Stimulated activated CD8-positive, alpha-beta memory T cell treated with anti-CD3 and anti-CD28 coated beads, Interleukin-2, amount 100 ng/mL, for 48 hours (primary cell): ENCODE measurements around the gene HDLBP.
"Not testable (repeated sequence)": the region's sequence is repeated elsewhere in the genome, so short reads cannot be mapped to it uniquely, and the experiment has no call there.

ENCODE experiments used
- DNase-seq, 2 donors: peaks; one replicate each; pipeline ENCODE4 v3.0.0-alpha.2; 2020; ENCODE audit warnings: low read depth in 2 of 2

The HDLBP gene

DNA sequence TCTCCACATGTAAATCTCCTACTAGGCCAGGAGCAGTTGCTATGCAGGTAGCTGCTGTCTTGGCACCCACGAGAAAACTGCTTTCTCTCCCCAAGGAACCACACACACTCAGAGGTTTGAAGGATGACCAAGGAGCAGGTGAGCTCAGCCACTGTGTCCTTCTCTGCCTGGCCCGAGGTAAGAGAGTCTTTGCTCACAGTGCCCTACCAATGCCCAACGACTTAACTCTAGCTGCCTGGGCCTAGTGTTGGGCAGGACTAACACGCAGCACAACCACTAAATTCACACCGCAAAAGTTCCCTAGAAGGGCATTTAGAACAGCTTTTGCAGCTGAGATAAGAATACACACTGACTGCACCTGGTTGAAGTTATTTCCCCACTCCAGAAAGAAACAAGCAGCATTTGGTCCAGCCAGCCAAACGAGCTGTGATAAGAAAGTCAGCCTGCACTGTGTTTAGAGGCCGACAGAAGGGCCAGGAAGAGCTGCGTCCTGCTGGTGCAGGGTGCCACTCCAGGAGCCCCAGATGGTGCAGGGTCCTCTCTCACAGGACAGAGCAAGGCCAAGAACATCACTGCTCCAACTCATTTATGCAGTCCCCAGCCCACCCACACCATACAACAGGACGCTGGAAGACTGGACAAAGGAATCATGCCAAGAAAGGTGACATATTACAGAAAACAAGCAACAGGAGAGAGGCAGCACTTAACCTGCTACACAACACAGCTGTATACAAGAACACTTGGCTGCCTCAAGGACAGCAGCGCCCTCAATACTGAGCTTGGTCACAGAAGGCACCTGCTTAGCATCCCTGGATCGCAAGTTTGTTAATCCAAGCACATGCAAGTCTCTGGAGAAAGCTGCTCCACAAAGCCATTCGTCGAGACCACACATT, 12.5 kb downstream of the HDLBP start:
- no peak for DNase-seq

DNA sequence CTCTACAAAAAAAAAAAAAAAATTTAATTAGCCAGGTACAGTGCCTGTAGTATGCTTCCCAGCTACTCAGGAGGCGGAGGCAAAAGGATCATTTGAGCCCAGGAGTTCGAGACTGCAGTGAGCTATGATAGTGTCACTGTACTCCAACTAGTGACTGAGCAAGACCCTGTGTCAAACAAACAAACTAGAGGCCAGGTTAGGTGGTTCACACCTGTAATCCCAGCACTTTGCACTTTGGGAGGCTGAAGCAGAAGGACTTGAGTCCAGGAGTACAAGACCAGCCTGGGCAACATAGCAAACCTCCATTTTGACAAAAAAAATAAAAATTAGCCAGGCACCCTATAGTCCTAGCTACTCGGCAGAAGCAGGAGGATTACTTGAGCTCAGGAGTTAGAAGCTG, 13.4 kb downstream of the HDLBP start:
- no peak for DNase-seq

DNA sequence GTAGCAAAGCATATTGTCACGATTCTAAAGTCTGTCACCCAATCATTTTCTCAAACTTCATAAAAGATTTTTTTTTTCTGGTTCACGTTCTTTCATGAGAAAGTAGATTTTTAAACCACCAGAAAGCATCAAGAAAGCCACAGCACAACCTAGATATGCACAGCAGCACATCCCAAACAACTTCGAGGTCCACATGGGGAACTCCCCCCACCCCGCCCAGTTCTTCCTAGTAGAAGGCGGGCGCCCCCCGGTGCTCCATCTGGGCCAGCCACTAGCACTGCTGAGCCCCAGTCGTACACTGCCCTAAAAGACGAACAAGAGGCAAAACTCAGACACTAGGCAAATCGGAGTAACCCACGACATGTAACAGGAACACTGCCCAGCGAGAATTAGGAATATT, 15.5 kb downstream of the HDLBP start:
- DNase-seq, result no peak

DNA sequence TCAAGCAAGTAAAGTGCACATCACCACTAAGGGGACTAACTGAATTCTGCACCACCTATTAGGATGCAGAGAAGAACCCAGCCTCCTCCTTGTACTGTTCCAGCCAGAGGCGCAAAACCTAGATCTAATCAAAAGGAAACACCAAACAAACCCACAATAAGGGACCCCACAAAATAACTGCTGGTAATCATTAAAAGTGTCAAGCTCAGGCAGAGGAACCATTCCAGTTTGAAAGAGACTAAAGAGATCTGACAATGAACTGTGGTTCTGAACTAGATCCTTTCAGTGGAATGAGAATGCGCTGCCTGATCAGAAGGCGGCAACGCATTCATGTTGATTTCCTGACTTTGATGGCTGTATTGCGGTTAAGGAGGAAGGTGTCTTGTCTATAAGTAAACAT, 16.8 kb downstream of the HDLBP start:
- DNase-seq, result no peak

DNA sequence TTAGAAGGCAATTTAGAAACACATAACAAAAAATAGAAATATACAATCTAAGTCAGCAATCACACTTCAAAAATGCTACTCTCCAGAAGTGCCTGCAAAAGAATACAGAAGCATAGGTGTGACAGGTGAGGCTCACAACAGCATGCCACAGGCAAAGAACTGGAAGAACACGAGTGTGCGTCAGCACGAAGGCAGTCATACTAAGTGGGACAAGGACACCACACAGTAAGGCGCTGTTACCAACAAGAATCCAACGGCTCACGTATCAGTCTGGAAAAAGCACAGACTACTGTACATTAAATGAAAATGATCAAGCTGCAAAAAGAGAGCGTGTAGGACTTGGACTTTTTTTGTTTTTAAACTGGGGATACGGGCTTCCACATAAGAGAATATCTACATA, 18.7 kb downstream of the HDLBP start:
- DNase-seq, result no peak

DNA sequence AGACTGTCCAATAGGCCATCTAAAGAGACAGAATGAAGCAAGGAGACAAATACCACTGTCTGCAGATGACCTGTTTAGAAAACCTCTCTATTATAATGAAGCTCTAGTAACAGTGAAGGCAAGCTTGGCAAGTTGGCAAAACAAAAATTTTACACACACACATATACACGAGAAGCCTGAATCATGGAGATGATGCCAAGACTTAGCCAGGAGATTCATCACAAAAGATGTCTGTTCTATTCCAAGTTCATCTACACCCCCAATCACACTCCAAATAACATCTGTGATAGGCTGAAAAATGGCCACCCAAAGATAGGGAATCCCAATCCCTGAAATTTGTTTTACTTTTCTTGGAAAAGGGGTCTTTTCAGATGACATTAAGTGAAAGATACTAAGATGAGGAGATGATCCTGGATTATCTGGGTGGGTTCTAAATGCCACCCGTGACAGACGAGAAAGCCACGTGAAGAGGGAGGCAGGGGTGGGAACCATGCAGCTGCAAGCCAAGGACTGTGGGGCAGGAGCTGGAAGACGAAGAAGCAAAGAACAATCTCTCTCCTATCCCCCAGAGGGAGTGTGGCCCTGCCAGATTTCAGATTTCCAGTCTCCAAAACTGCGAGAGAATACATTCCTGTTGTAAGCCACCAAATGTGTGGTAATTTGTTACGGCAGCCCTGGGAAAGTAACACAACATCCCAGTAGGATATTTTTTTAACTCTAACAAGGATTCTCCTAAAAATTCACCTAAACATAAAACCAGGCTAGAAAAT, 20.0 kb downstream of the HDLBP start:
- DNase-seq, result no peak

DNA sequence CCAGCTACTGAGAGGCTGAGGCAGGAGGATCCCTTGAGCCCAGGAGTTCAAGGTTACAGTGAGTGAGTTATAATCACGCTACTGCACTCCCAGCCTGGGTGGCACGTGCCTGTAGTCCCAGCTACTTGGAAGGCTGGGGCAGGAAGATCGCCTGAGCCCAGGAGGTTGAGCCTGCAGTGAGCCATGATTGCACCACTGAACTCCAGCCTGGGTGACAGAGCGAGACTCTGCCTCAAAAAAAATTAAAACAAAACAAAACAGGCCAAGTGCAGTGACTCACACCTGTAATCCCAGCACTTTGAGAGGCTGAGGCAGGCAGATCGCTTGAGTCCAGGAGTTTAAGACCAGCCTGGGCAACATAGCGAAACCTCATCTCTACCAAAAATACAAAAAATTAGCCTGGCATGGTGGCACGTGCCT, 22.1 kb downstream of the HDLBP start:
- not testable (repeated sequence) for DNase-seq

DNA sequence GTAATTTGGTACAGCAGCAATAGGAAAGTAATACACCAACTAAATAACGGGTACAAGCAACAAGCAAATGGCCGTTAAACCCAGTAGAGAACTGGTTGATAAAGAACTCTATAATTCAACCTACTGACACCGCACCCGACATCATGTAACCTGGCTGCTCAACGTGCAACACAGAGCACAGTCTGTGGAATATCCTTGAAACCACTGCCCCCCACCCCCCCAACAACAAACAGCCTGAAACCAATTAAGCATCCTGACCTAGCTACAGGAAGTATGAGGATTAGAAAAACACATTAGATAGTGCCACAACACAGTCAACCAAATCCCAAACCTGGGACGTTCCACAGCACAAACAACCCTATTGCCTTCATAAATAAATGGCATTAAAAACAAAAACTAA, 23.5 kb downstream of the HDLBP start:
- DNase-seq, result no peak

DNA sequence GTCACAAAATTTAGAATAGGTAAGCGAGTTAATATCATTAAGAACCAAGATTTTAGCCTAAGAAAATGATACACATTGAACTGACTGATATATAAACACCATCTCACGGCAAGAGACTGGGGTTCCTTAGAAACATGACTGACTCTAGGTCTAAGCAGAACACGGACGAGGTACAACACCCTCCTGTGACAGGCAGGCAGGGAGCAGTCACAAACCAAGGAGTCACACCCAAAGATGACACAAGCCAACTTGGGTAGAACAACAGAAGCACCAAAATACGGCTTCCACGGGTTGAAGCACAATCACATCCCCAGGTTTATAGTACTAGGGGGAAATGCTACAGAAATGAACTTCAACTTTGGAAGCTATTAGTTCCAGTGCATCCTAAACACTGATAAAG, 24.3 kb downstream of the HDLBP start:
- no peak for DNase-seq

DNA sequence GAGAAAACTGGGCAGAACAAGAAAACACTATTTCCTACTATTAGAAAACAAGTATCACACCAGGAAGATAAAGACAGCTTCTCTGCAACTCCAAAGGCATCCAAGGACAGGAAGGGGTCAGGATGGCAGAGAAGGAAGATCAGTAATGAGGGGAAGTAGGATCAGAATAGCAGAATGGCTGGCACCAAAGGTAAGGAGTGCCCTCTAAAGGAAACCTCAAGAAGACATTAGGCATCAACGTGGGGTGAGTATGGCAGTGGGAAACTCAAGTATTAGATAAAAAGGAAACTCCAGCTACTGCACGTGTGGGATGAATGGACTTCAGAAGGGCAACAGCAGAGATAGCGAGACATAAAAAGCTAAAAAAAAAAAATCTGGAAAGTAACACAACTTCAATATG, 25.9 kb downstream of the HDLBP start:
- no peak for DNase-seq

DNA sequence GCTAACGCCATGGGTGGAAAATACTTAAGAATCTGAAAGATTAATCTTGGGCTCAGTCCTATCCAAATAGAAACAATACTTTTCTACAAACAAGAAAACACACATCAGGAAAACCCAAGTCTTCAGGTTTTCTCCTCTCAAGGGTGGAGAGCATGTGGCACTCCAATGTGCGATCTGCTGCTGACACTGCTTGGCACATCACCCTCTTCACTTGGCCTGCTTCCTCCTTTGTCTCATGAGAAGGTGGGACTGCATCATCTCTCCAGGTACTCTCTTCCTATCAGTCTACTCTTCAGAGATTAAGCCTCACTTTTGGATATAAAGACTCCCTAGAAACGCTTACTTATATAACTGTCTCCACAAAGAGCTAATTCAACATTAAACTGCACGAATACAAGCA, 26.4 kb downstream of the HDLBP start:
- no peak for DNase-seq

DNA sequence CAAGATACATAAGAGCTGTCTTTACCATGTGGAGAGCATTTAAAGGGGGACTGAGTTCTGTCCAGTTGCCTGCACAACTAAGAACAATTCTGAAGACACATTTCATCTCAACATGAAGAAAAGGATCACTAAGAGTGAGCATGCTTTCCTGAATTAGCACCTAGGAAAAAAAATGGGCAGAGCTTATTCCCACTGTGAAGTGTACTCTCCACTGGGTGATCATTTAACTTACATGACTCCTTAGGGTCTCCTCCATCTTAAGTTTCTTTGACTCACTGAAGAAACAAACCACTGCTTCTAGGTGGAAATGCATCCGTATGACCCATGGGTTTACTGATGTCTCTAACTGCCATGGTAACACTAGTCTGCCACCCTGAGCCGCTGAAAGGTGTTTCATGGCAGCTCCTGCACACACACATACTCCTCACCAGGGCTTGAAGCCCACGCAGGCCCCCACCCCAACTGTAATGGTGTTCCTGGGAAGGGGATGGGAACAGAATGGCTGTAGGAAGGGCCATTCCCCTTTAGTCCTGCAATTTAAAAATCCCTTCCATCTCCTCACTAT, 27.1 kb downstream of the HDLBP start:
- DNase-seq, result no peak

DNA sequence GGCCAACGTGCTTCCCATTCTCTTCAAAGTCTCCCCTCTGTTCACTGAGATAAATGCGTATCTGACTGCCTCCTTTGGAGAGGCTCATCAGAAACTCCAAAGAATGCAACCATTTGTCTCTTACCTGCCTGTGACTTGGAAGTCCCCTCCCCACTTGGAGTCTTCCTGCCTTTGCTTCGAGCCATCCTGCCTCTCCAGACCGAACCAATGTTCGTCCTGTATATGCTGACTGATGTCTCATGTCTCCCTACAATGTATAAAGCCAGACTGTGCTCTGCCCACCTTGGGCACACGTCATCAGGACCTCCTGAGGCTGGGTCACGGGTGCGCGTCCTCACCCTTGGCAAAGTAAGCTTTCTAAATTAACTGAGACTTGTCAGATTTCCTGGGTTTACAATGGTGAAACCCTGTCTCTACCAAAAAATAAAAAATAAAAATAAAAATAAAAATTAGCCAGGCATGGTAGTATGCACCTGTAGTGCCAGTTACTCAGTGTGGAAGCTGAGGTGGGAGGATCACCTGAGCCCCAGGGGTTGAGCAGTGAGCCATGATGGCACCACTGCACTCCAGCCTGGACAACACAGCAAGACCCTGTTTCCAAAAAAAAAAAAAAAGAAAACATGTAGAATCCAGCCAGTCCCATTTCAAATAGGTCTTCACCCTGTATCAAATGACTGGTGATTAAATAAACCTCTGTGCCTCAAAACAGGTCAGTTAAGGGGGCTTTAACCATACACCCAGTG, 29.0 kb downstream of the HDLBP start:
- DNase-seq, result no peak

DNA sequence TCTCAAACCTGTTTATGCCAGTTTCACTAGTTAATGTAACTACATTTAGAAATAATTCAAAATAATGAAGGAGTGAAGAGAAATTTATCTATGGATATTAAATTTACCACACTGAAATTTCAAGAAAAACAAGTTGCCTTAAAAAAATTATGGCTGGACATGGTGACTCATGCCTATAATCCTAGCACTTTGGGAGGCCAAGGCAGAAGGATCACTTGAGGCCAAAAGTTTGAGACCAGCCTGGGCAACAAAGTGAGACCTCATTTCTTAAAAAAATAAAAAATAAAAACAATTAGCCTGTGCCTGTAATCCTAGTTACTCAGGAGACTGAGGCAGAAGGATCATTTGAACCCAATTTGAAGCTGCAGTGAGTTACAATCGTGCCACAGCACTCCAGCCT, 29.9 kb downstream of the HDLBP start:
- no peak for DNase-seq

DNA sequence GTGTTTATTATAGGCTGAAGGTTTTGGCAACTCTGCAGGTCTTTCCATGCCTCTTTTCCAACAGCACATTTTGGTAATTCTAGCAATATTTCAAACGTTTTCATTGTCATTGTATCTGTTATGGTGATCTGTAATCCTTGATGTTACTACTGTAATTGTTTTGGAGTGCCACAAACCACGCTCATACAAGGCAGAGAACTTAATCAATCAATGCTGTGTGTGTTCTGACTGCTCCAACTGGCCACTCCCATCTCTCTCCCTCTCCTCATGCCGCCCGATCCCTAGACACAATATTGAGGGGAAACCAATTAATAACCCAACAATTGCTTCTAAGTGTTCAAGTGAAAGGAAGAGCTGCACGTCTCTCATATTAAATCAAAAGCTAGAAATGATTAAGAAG, 32.9 kb downstream of the HDLBP start:
- no peak for DNase-seq

DNA sequence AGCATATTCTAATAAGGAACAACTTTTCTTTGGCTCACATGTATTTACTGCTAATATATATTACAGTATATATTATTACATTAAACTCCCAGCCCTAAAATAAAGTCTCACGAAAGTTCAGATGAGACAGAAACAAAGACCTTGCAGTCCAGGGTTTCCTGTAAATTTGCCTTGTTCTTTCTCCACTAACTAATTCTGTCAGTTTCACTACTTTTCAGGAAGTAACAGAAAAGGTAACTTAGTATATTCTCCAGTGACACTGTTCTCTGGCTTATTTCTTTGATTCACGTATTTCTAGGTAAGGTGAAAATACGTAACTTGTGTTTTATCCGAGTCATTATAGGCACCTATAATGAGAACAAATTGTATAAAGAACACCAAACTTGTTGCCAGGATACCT, 35.2 kb downstream of the HDLBP start:
- no peak for DNase-seq

DNA sequence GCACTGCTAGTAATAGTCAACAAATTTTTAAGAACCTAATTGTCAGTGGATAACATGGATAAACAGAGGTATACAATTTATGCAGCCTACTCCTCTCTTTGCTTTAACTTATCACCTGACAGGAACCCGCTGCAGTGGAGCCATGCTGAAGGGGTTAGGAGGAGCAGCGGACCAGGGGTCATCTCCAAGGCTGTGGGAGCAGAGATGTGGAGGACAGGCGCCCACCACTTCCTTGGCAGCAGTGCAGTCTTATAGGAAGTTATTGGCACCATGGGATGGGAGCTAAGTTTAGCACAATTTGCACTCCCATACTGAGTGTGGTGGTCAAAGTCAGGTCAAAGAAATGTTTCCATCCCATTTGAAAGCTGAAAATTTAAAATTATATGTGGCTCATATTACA, 35.6 kb downstream of the HDLBP start:
- DNase-seq, result no peak

DNA sequence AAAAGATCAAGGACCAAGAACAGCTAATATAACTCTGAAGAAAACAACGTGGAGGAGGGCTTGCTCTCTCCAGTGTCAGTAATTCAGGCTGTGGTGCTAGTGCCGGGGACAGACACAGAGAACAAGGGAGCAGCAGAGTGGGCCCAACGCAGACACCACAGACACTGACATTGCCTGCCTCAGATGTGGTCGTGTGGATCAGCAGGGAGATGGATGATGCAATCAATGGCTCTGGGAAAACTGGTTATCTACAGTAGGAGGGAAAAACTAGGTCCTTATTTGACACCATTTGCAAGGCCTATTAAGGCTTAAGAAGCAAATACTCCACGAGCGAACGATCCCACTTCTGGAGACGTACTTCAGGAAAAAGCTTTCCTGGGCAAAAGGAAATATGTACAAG, 36.1 kb downstream of the HDLBP start:
- DNase-seq, result no peak

DNA sequence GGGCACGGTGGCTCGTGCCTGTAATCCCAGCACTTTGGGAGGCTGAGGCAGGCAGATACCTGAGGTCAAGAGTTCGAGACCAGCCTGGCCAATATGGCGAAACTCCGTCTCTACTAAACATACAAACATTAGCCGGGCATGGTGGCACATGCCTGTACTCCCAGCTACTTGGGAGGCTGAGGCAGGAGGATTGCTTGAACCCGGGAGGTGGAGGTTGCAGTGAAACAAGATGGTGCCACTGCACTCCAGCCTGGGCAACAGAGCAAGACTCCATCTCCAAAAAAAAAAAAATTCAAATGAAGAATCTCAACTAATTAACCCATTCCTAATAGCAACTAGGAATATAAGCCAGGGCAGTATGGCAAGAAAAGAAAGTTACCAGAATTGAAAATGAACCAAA, 37.2 kb downstream of the HDLBP start:
- not testable (repeated sequence) for DNase-seq

DNA sequence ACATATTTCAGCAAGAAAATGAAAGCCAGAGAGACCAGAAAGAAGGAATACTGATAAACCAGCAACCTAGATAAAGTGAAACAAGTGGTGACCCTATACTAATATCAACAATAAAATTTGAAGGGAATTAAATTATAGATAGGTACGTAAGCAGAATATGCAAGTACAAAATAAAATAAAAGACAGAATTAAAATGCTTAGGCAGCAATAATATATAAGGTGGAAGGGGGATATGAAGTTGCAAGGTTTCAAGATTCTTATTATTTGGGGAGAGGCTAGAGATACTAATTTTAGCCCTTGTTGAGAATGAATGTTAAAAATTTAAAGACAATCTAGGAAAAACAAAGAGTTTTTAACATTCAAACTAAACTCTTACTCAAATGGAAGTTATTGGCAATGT, 39.6 kb downstream of the HDLBP start:
- DNase-seq, result no peak

DNA sequence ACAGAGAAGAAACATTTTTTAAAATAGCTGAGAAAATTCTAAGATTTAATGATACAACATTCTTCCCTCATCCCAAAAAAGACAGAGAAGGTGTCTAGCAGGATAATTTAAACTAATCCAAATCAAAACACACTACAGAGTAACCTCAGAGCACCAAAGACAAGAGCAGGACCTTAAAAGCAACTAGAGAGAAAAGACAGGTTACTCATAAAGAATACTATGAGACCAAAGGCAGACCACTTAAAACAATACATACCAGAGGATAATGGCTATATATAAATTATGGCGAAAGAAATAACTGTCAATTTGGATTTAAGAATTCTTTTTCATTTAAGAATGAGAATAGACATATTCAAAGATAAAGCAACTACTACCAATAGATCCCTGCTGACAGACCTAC, 40.0 kb downstream of the HDLBP start:
- DNase-seq, result no peak

DNA sequence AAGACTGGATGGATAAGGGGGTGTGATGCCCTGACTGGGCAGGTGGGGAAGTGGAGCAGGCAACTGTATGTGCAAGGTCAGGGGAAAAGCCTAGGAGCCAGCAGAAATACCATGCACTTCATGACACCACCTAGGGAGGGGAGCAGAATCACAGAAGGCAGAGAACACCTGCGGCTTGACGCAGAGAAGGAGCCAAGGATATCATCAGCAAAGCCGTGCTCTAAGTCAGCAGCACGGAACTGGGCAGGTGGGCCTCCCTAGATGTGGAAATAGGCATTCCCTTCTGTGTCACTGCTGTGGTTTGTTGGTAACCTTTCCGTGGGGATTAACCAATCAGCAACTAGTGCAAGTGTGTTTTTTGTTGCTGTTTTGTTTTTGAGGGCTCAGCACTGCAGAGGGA, 41.3 kb downstream of the HDLBP start:
- no peak for DNase-seq
